Kidney (tissue), 14 donors: ENCODE data around the gene SMIM14. TPM values are rescaled to one million over a fixed set of nuclear protein-coding genes. Genes with fewer than 3 reads are reported as not detected.
"Not testable (repeated sequence)": the region's sequence is repeated elsewhere in the genome, so short reads cannot be mapped to it uniquely, and the experiment has no call there.

Source experiments
- DNase-seq, 5 donors: peaks; one replicate each; pipeline ENCODE4 v3.0.0-alpha.2; 2013 to 2020
- FAIRE-seq: peaks from 2 replicates; lab custom pipeline; 2012; peaks lifted over from hg19 to GRCh38; lab: Jason Lieb, UNC
- H3K27ac ChIP-seq, 2 donors: one replicate each; pipeline ENCODE4 v1.7.0; 2013; ENCODE audit warnings: low read depth in 2 of 2, low read length in 2 of 2, inconsistent platforms in 1 of 2
- H3K27me3 ChIP-seq: one replicate; pipeline ENCODE4 v1.7.1; 2013; ENCODE audit warnings: low read length, inconsistent platforms; ENCODE audit not compliant: control insufficient read depth, insufficient read depth
- H3K36me3 ChIP-seq, 3 donors: one replicate each; pipeline versions ENCODE4 v1.7.0 to v1.7.1; 2013; ENCODE audit warnings: low read length in 3 of 3, control low read depth in 1 of 3, inconsistent platforms in 1 of 3; ENCODE audit not compliant: insufficient read depth in 3 of 3, control insufficient read depth in 2 of 3
- H3K4me1 ChIP-seq, 3 donors: one replicate each; pipeline versions ENCODE4 v1.7.0 to v1.7.1; 2013; ENCODE audit warnings: low read length in 3 of 3, inconsistent platforms in 1 of 3, low read depth in 1 of 3; ENCODE audit not compliant: control insufficient read depth in 2 of 3, insufficient read depth in 2 of 3
- H3K4me3 ChIP-seq, 3 donors: one replicate each; pipeline versions ENCODE4 v1.7.0 to v1.8.1; 2013; ENCODE audit warnings: low read length in 3 of 3, control low read depth in 1 of 3, inconsistent platforms in 1 of 3
- H3K9ac ChIP-seq, 3 donors: one replicate each; pipeline versions ENCODE4 v1.7.0 to v1.7.1; 2013; ENCODE audit warnings: low read length in 3 of 3, control low read depth in 1 of 3, inconsistent platforms in 1 of 3
- H3K9me3 ChIP-seq, 3 donors: one replicate each; pipeline versions ENCODE4 v1.7.0 to v1.7.1; 2013; ENCODE audit warnings: low read length in 3 of 3, control low read depth in 1 of 3, inconsistent platforms in 1 of 3; ENCODE audit not compliant: control insufficient read depth in 2 of 3, insufficient read depth in 1 of 3
- CTCF ChIP-seq: IDR thresholded peaks from 3 replicates; pipeline ENCODE4 v1.5.1; 2012; ENCODE audit warnings: mild to moderate bottlenecking, moderate library complexity, borderline replicate concordance; ENCODE audit not compliant: insufficient read depth; ENCODE audit errors: extremely low read depth
- intact Hi-C: fragments of 100-400 bp; cut with DNase I; formaldehyde crosslinking; loops from one replicate; pipeline ENCODE4 v1.11.1; 2022
- polyA plus RNA-seq: library from polyadenylated mRNA; stranded (reverse); fragments of 350-450 nt; fragmentation: Illumina TruSeq; extraction: RNeasy Lipid Tissue Mini Kit (QIAGEN cat#74804); gene quantifications from one replicate; pipeline ENCODE4 v1.2.3, GENCODE V29; 2014; ENCODE audit warnings: low read depth, low replicate concordance; ENCODE audit not compliant: insufficient read depth
- total RNA-seq: library from RNA; stranded (reverse); fragmentation: NEBNext Ultra II Directional; extraction: Animal tissue kit (Norgen Biotek cat#: 25700); gene quantifications from one replicate; pipeline ENCODE4 v1.2.1, GENCODE V29; 2021
- donor health status: control.
- donor health status: control.
- donor health status: control.
- donor health status: control.
- donor health status: control.
- donor health status: DM: yes; HTN: yes; CAD: no.
- donor health status: Normal renal cell carcinoma (clear cell type).

Gene SMIM14
- total and polyA plus RNA-seq, 2 donors from 2014 or later, result 26.3 to 64.2 TPM

- FAIRE-seq, result no peak
- no peak for DNase-seq
- no peak overlapping the region for H3K27ac ChIP-seq
- peaks cover 0 to 5% (median 0%) of the 10 kb centered on the region in 3 donors for H3K4me1 ChIP-seq
- H3K9me3 ChIP-seq, result no peaks in the 10 kb centered on the region
- no peak overlapping the region for H3K9ac ChIP-seq
- intact Hi-C loops, result no loop called here
- peaks cover 0 to 17% (median 0%) of the 10 kb centered on the region in 3 donors for H3K36me3 ChIP-seq
- H3K27me3 ChIP-seq, result no peaks in the 10 kb centered on the region
- no peak overlapping the region for H3K4me3 ChIP-seq
- TF ChIP-seq CTCF, result no peak
These were observed 105.1 kb downstream of the SMIM14 start for GRCh38 chr4:39533541-39533940.

- peaks cover 0 to 17% (median 0%) of the 10 kb centered on the region in 3 donors for H3K36me3 ChIP-seq
- DNase-seq, FAIRE-seq, H3K27me3 ChIP-seq, H3K9me3 ChIP-seq, H3K4me1 ChIP-seq, intact Hi-C loops, H3K27ac ChIP-seq, H3K4me3 ChIP-seq, H3K9ac ChIP-seq: not testable (repeated sequence)
These were observed 106.4 kb downstream of the SMIM14 start for GRCh38 chr4:39532237-39532636.

GRCh38 chr4:39530682-39531081 lies 108.0 kb downstream of the SMIM14 start:
- Histone ChIP-seq H3K27me3 (no peaks in the 10 kb centered on the region), H3K9me3 (no peaks in the 10 kb centered on the region), H3K4me1 (peaks cover 0 to 5% (median 4%) of the 10 kb centered on the region in 3 donors), H3K36me3 (peaks cover 0 to 17% (median 0%) of the 10 kb centered on the region in 3 donors), H3K4me3 (no peak overlapping the region), H3K9ac (no peak overlapping the region), H3K27ac (no peak overlapping the region)
- no peak for TF ChIP-seq CTCF
- no peak for FAIRE-seq
- no peak for DNase-seq
- intact Hi-C loops, result no loop called here

- H3K27ac ChIP-seq, result peak overlapping the region in 1 of 2 donors; percentile 13
- intact Hi-C loops, result no loop called here
- no peak overlapping the region for H3K4me3 ChIP-seq
- peaks cover 0 to 14% (median 0%) of the 10 kb centered on the region in 3 donors for H3K36me3 ChIP-seq
- DNase-seq (no peak), FAIRE-seq (no peak)
- H3K27me3 ChIP-seq, result no peaks in the 10 kb centered on the region
- H3K4me1 ChIP-seq, result peaks cover 0 to 5% (median 5%) of the 10 kb centered on the region in 3 donors
- TF ChIP-seq CTCF, result no peak
- H3K9ac ChIP-seq, result no peak overlapping the region
- H3K9me3 ChIP-seq, result no peaks in the 10 kb centered on the region
These were observed 109.1 kb downstream of the SMIM14 start for GRCh38 chr4:39529534-39529933.
